ENCODE data around the gene COPA.

GRCh38 chr1:160340866-160341265 lies 2.2 kb downstream of the COPA start:
- TF ChIP-seq CTCF (IDR thresholded peaks at IDR 0.05) (no peak), ZFX (IDR thresholded peaks at IDR 0.05; ENCODE audit: borderline replicate concordance) (no peak)

All from 22Rv1 (cell line).